ENCODE measurements around the gene CIAO2B. TPM values are rescaled to one million over a fixed set of nuclear protein-coding genes. Genes with fewer than 3 reads are reported as not detected.
"Not testable (repeated sequence)": the region's sequence is repeated elsewhere in the genome, so short reads cannot be mapped to it uniquely, and the experiment has no call there.

Gene CIAO2B
- polyA plus RNA-seq, 3 donors, result 121 to 140 (median 132) TPM

DNA sequence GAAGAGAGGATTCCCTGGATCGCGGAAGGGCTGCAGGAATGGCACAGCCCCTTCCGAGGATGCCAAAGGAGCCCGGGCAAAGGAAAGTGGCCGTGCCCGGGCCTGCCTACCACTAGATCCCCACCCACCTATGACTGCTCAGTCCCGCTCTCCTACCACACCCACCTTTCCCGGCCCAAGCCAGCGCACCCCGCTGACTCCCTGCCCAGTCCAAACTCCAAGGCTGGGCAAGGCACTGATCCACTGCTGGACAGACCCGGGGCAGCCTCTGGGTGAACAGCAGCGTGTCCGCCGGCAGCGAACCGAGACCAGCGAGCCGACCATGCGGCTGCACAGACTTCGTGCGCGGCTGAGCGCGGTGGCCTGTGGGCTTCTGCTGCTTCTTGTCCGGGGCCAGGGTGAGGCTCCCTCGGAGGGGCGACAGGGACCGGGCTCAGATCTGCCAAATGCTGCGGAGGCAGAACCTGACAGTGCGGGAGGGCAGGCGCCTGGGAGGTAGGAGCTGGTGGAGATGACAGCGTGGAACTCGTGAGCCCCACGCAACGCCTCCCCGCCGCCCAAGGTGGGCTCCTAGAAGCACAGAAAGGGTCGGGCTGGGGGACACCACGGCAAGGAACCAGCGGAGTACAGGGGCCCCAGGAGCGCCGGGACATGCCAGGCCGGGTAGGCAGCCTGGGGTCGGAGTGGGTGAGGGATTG, 1.3 kb upstream of the CIAO2B start, which contains the start of gene CES2:
Gene CES2, plus strand, starts transcription at position 203 of the 698 bp plus-strand sequence. Its CDS starts 120 bp downstream, at position 323.
- Histone ChIP-seq H3K27me3 (ENCODE audit: control insufficient read depth in 2 of 2, insufficient read depth in 2 of 2, low read length in 2 of 2) (no peaks in the 10 kb centered on the region), H3K27ac (ENCODE audit: low read depth in 1 of 2, low read length in 2 of 2) (peak within 1 kb of the TSS; percentile 60 to 93), H3K36me3 (replicated peaks in 1 of 2; ENCODE audit: control insufficient read depth in 1 of 2, insufficient read depth in 2 of 2, low read length in 2 of 2) (peaks cover 35 to 51% of the 10 kb centered on the region in 2 donors), H2AFZ (ENCODE audit: insufficient read depth, low read depth, low read length, poor library complexity, severe bottlenecking) (peak within 1 kb of the TSS; percentile 97), H3K79me2 (ENCODE audit: insufficient read depth, low read length) (peaks cover 55% of the 10 kb centered on the region), H3K4me3 (replicated peaks in 1 of 3; ENCODE audit: low read depth in 2 of 3, low read length in 3 of 3) (peak within 1 kb of the TSS; percentile 50 to 100 (median 74)), H3K4me1 (ENCODE audit: control insufficient read depth in 1 of 2, insufficient read depth in 2 of 2, low read length in 2 of 2) (peaks cover 24 to 38% of the 10 kb centered on the region in 2 donors), H3K9ac (ENCODE audit: insufficient read depth, low read length, poor library complexity, severe bottlenecking) (peak within 1 kb of the TSS; percentile 89), H3K9me3 (replicated peaks in 1 of 2; ENCODE audit: control insufficient read depth in 1 of 2, insufficient read depth in 1 of 2, low read length in 2 of 2) (no peaks in the 10 kb centered on the region), H4K20me1 (ENCODE audit: insufficient read depth, low read length) (peaks cover 60% of the 10 kb centered on the region), H3K4me2 (replicated peaks; ENCODE audit: extremely low read depth, low read length, poor library complexity, severe bottlenecking) (peak within 1 kb of the TSS; percentile 98)
- peak within 1 kb of the TSS; percentile 96 to 97 for H3K4me3 Mint-ChIP-seq
- H3K27ac Mint-ChIP-seq, result peak within 1 kb of the TSS; percentile 91 to 97 (median 94)
- DNase-seq, result no peak
- peaks cover 0 to 2% (median 0%) of the 10 kb centered on the region in 7 donors for H3K9me3 Mint-ChIP-seq
- peaks cover 0 to 2% (median 1%) of the 10 kb centered on the region in 3 donors for H3K27me3 Mint-ChIP-seq (ENCODE audit: low read depth in 3 of 3)
- peaks cover 46 to 62% of the 10 kb centered on the region in 2 donors for H3K36me3 Mint-ChIP-seq
- peaks cover 51% of the 10 kb centered on the region for H3K4me1 Mint-ChIP-seq
- 62% methylated on average over 36 of the region's 44 CpGs for WGBS (ENCODE audit: insufficient coverage)
- TF ChIP-seq, protein P1, sequence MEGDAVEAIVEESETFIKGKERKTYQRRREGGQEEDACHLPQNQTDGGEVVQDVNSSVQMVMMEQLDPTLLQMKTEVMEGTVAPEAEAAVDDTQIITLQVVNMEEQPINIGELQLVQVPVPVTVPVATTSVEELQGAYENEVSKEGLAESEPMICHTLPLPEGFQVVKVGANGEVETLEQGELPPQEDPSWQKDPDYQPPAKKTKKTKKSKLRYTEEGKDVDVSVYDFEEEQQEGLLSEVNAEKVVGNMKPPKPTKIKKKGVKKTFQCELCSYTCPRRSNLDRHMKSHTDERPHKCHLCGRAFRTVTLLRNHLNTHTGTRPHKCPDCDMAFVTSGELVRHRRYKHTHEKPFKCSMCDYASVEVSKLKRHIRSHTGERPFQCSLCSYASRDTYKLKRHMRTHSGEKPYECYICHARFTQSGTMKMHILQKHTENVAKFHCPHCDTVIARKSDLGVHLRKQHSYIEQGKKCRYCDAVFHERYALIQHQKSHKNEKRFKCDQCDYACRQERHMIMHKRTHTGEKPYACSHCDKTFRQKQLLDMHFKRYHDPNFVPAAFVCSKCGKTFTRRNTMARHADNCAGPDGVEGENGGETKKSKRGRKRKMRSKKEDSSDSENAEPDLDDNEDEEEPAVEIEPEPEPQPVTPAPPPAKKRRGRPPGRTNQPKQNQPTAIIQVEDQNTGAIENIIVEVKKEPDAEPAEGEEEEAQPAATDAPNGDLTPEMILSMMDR (IDR thresholded peaks at IDR 0.05), result no peak
- intact Hi-C loops (cut with micrococcal nuclease), result no loop called here

- peak overlapping the region; percentile 60 to 93 for H3K27ac ChIP-seq (ENCODE audit: low read depth in 1 of 2, low read length in 2 of 2)
- not testable (repeated sequence) for H3K27me3 ChIP-seq (ENCODE audit: control insufficient read depth in 2 of 2, insufficient read depth in 2 of 2, low read length in 2 of 2)
These were observed 674 bp upstream of the CIAO2B start for GRCh38 chr16:66934839-66935313.

More at GRCh38 chr16:66934839-66935313, 674 bp upstream of the CIAO2B start:
- Mint-ChIP-seq H3K4me1 (peaks cover 51% of the 10 kb centered on the region), H3K36me3 (peaks cover 40 to 57% of the 10 kb centered on the region in 2 donors), H3K27ac (peak overlapping the region; percentile 91 to 97 (median 94)), H3K4me3 (peak overlapping the region; percentile 96 to 97)
- Histone ChIP-seq H3K4me2 (replicated peaks; ENCODE audit: extremely low read depth, low read length, poor library complexity, severe bottlenecking) (peak overlapping the region; percentile 98), H3K79me2 (ENCODE audit: insufficient read depth, low read length) (peaks cover 55% of the 10 kb centered on the region), H4K20me1 (ENCODE audit: insufficient read depth, low read length) (peaks cover 55% of the 10 kb centered on the region), H3K36me3 (replicated peaks in 1 of 2; ENCODE audit: control insufficient read depth in 1 of 2, insufficient read depth in 2 of 2, low read length in 2 of 2) (peaks cover 29 to 46% of the 10 kb centered on the region in 2 donors), H3K4me1 (ENCODE audit: control insufficient read depth in 1 of 2, insufficient read depth in 2 of 2, low read length in 2 of 2) (peaks cover 24 to 38% of the 10 kb centered on the region in 2 donors), H3K9ac (ENCODE audit: insufficient read depth, low read length, poor library complexity, severe bottlenecking) (peak overlapping the region; percentile 89), H2AFZ (ENCODE audit: insufficient read depth, low read depth, low read length, poor library complexity, severe bottlenecking) (peak overlapping the region; percentile 97), H3K4me3 (replicated peaks in 1 of 3; ENCODE audit: low read depth in 2 of 3, low read length in 3 of 3) (peak overlapping the region; percentile 50 to 100 (median 74))
- 0% methylated on average over 6 of the region's 24 CpGs for WGBS (ENCODE audit: insufficient coverage)
- not testable (repeated sequence) for H3K27me3 Mint-ChIP-seq (ENCODE audit: low read depth in 3 of 3); H3K9me3 ChIP-seq (replicated peaks in 1 of 2; ENCODE audit: control insufficient read depth in 1 of 2, insufficient read depth in 1 of 2, low read length in 2 of 2); H3K9me3 Mint-ChIP-seq
- intact Hi-C loops (cut with micrococcal nuclease), result loop anchor here in 1 of 2 donors (5.0 kb wide), 1 partner anchor 38 kb away; no protein-coding TSS in a partner anchor
- peak in 2 of 3 donors; percentile 35 to 40 for DNase-seq
